K562 (cell line): ENCODE results near the gene NFATC3.

Source experiments
- ATF1 ChIP-seq, 2 experiments: fragments of 450-650 bp in 1 of 2; IDR thresholded peaks; 2 replicates each; pipeline ENCODE4 v1.6.1; 2016; ENCODE audit warnings: missing compliant biosample characterization in 1 of 2, missing genetic modification characterization in 1 of 2
- CHD1 ChIP-seq: fragments of 200-600 bp; sonication (generic); IDR thresholded peaks from one replicate; pipeline ENCODE4 v1.6.1; 2012; ENCODE audit warnings: mild to moderate bottlenecking, moderate library complexity, low read length, inconsistent platforms
- CHD7 ChIP-seq: fragments of 200-600 bp; sonication (generic); IDR thresholded peaks from one replicate; pipeline ENCODE4 v1.6.1; 2012; ENCODE audit warnings: mild to moderate bottlenecking, low read depth, low read length, inconsistent platforms
- CREB1 ChIP-seq, 2 experiments: sonication (generic) in 1 of 2; formaldehyde crosslinking in 1 of 2; IDR thresholded peaks; 2 replicates each; pipeline versions ENCODE4 v1.6.1 to v1.8.0; 2012 to 2022; ENCODE audit warnings: inconsistent platforms in 1 of 2, mild to moderate bottlenecking in 1 of 2, missing genetic modification reagents in 1 of 2, moderate library complexity in 1 of 2
- DPF2 ChIP-seq: fragments of 450-650 bp; IDR thresholded peaks from 2 replicates; pipeline ENCODE4 v1.6.1; 2016
- EP300 ChIP-seq: IDR thresholded peaks from 2 replicates; pipeline ENCODE4 v1.6.1; 2012; ENCODE audit warnings: low read length, improper control_type of control experiment
- ETV1 ChIP-seq: fragments of 450-650 bp; conservative IDR thresholded peaks from 2 replicates; pipeline ENCODE4 v1.6.1; 2016; ENCODE audit warnings: missing genetic modification characterization, control low read depth, low read depth, missing compliant biosample characterization
- MLX ChIP-seq, 2 experiments: fragments of 450-650 bp in 1 of 2; sonication (generic) in 1 of 2; formaldehyde crosslinking; conservative IDR thresholded peaks; 2 replicates each; pipeline versions ENCODE4 v1.4.0 to v1.8.1; 2020 to 2022; ENCODE audit warnings: mild to moderate bottlenecking in 1 of 2, missing genetic modification reagents in 1 of 2
- POLR2A ChIP-seq: fragments of 450-650 bp; conservative IDR thresholded peaks from 2 replicates; pipeline ENCODE4 v1.6.1; 2016
- SIN3A ChIP-seq, 2 experiments: fragments of 150-350 bp in 1 of 2; IDR thresholded peaks; 2 replicates each; pipeline ENCODE4 v1.6.1; 2011 to 2016; ENCODE audit warnings: borderline replicate concordance in 2 of 2, low read depth in 2 of 2, low read length in 2 of 2, mild to moderate bottlenecking in 2 of 2, moderate library complexity in 2 of 2; ENCODE audit not compliant: control insufficient read depth in 1 of 2
- ZNF274 ChIP-seq: IDR thresholded peaks from 2 replicates; pipeline ENCODE4 v1.6.1; 2011; ENCODE audit warnings: low read depth, mild to moderate bottlenecking, low read length, moderate library complexity, borderline replicate concordance
- ZNF324 ChIP-seq: fragments of 250-450 bp; sonication (Bioruptor Pico); IDR thresholded peaks from 2 replicates; pipeline ENCODE4 v1.4.0; 2020; ENCODE audit warnings: mild to moderate bottlenecking

GRCh38 chr16:68076560-68076959 lies 8.6 kb upstream of the NFATC3 start:
- TF ChIP-seq ATF1 (CRISPR knock-in tag; IDR thresholded peaks at IDR 0.05), result no peak
- TF ChIP-seq ATF1 (tag; IDR thresholded peaks at IDR 0.05), result no peak
- no peak for TF ChIP-seq CHD7
- TF ChIP-seq DPF2, result no peak
- TF ChIP-seq ZNF274, result no peak
- no peak for TF ChIP-seq SIN3A (IDR thresholded peaks at IDR 0.05; ENCODE audit: borderline replicate concordance in 2 of 2, control insufficient read depth in 1 of 2, low read depth in 2 of 2, low read length in 2 of 2)
- TF ChIP-seq CREB1 (IDR thresholded peaks at IDR 0.05), result no peak
- TF ChIP-seq CREB1 (CRISPR knock-in tag; IDR thresholded peaks at IDR 0.05), result no peak
- no peak for TF ChIP-seq CHD1
- no peak for TF ChIP-seq MLX (CRISPR knock-in tag; conservative IDR thresholded peaks at IDR 0.05)
- no peak for TF ChIP-seq EP300
- TF ChIP-seq ZNF324 (CRISPR knock-in tag), result no peak
- TF ChIP-seq ETV1 (tag), result no peak
- no peak for TF ChIP-seq POLR2A
